OCI-LY3 (cell line): ENCODE results near the gene TERC.

ENCODE experiments used
- EZH2phosphoT487 ChIP-seq: fragments of 200-600 bp; shearing (Covaris generic); IDR thresholded peaks from 2 replicates; pipeline ENCODE4 v1.6.1; 2018; ENCODE audit warnings: antibody characterized with exemption, mixed run types, low read depth
- TF ChIP-seq, protein P1 (sequence below): fragments of 200-600, 300-600 bp; sonication (generic); IDR thresholded peaks from 2 replicates; pipeline ENCODE4 v1.5.1; 2014; ENCODE audit warnings: antibody characterized with exemption, low read length, low read depth

DNA sequence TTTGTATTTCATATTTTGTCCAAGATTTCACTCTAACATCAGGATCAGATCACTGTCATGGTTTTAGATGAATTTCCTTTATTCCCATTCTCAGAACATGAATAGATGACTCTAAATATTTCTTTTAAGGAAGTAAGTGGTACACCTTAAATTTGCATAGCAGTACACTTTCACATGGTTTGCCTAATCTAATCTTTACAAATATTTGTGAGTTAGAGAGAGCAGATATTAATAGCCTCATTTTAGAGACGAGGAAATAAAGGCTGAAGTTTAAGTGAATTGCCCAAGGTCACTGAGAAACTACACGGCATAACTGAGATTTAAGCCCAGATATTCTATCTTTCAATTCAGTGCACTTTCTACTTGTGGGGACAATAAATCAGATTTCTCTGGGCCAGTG is 14.2 kb downstream of the TERC start:
- TF ChIP-seq, protein P1, sequence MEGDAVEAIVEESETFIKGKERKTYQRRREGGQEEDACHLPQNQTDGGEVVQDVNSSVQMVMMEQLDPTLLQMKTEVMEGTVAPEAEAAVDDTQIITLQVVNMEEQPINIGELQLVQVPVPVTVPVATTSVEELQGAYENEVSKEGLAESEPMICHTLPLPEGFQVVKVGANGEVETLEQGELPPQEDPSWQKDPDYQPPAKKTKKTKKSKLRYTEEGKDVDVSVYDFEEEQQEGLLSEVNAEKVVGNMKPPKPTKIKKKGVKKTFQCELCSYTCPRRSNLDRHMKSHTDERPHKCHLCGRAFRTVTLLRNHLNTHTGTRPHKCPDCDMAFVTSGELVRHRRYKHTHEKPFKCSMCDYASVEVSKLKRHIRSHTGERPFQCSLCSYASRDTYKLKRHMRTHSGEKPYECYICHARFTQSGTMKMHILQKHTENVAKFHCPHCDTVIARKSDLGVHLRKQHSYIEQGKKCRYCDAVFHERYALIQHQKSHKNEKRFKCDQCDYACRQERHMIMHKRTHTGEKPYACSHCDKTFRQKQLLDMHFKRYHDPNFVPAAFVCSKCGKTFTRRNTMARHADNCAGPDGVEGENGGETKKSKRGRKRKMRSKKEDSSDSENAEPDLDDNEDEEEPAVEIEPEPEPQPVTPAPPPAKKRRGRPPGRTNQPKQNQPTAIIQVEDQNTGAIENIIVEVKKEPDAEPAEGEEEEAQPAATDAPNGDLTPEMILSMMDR, result no peak
- no peak for TF ChIP-seq EZH2phosphoT487
